Effector memory CD4-positive, alpha-beta T cell (primary cell): ENCODE results near the gene PRKAR1B.

Experiments used
- DNase-seq, 3 donors: peaks; one replicate each; pipeline ENCODE4 v3.0.0-alpha.2; 2020
- H3K27ac ChIP-seq: 2 replicates; pipeline ENCODE4 v1.7.0; 2013; ENCODE audit warnings: mild to moderate bottlenecking, low read length, moderate library complexity; ENCODE audit not compliant: insufficient read depth, poor library complexity, severe bottlenecking
- H3K27me3 ChIP-seq: replicated peaks from 2 replicates; pipeline ENCODE4 v1.7.0; 2013; ENCODE audit warnings: mild to moderate bottlenecking, low read length; ENCODE audit not compliant: insufficient read depth, control insufficient read depth, poor library complexity, severe bottlenecking
- H3K36me3 ChIP-seq: 2 replicates; pipeline ENCODE4 v1.7.0; 2013; ENCODE audit warnings: mild to moderate bottlenecking, low read length, moderate library complexity; ENCODE audit not compliant: control insufficient read depth, insufficient read depth
- H3K4me1 ChIP-seq: 2 replicates; pipeline ENCODE4 v1.7.0; 2013; ENCODE audit warnings: low read length, mild to moderate bottlenecking; ENCODE audit not compliant: control insufficient read depth, insufficient read depth, poor library complexity, severe bottlenecking
- H3K4me3 ChIP-seq: 2 replicates; pipeline ENCODE4 v1.7.0; 2013; ENCODE audit warnings: low read length, low read depth, mild to moderate bottlenecking; ENCODE audit not compliant: insufficient read depth, poor library complexity, severe bottlenecking
- H3K9me3 ChIP-seq: 2 replicates; pipeline ENCODE4 v1.7.0; 2013; ENCODE audit warnings: mild to moderate bottlenecking, low read length, moderate library complexity; ENCODE audit not compliant: control insufficient read depth

PRKAR1B gene

GRCh38 chr7:601036-601594, 126.0 kb downstream of the PRKAR1B start:
- H3K27me3 ChIP-seq = no peaks in the 10 kb centered on the region
- H3K9me3 ChIP-seq = peaks cover 6% of the 10 kb centered on the region
- no peak for DNase-seq
- no peaks in the 10 kb centered on the region for H3K36me3 ChIP-seq
- H3K4me3 ChIP-seq = peak overlapping the region; percentile 25
- H3K27ac ChIP-seq = peak overlapping the region; percentile 94
- H3K4me1 ChIP-seq = peaks cover 51% of the 10 kb centered on the region

- DNase-seq = no peak
- H3K4me1 ChIP-seq = peaks cover 49% of the 10 kb centered on the region
- peak overlapping the region; percentile 94 for H3K27ac ChIP-seq
- H3K4me3 ChIP-seq = no peak overlapping the region
- H3K9me3 ChIP-seq = no peaks in the 10 kb centered on the region
- no peaks in the 10 kb centered on the region for H3K36me3 ChIP-seq
- H3K27me3 ChIP-seq = no peaks in the 10 kb centered on the region
These were observed 126.7 kb downstream of the PRKAR1B start for GRCh38 chr7:600149-601035.

GRCh38 chr7:598899-599298, 128.2 kb downstream of the PRKAR1B start:
- Histone ChIP-seq H3K4me1 (peaks cover 35% of the 10 kb centered on the region), H3K4me3 (no peak overlapping the region)
- DNase-seq = no peak

GRCh38 chr7:597348-598178, 129.5 kb downstream of the PRKAR1B start:
- peaks cover 26% of the 10 kb centered on the region for H3K4me1 ChIP-seq
- H3K9me3 ChIP-seq = no peaks in the 10 kb centered on the region
- H3K4me3 ChIP-seq = no peak overlapping the region
- H3K36me3 ChIP-seq = no peaks in the 10 kb centered on the region
- H3K27me3 ChIP-seq = no peaks in the 10 kb centered on the region
- DNase-seq = no peak
- H3K27ac ChIP-seq = no peak overlapping the region

More at GRCh38 chr7:598899-599298, 128.2 kb downstream of the PRKAR1B start:
- H3K9me3 ChIP-seq = no peaks in the 10 kb centered on the region
- no peaks in the 10 kb centered on the region for H3K36me3 ChIP-seq
- no peaks in the 10 kb centered on the region for H3K27me3 ChIP-seq
- no peak overlapping the region for H3K27ac ChIP-seq

- Histone ChIP-seq H3K27ac (no peak overlapping the region), H3K9me3 (no peaks in the 10 kb centered on the region), H3K27me3 (no peaks in the 10 kb centered on the region), H3K36me3 (no peaks in the 10 kb centered on the region), H3K4me3 (no peak overlapping the region), H3K4me1 (peaks cover 19% of the 10 kb centered on the region)
- DNase-seq = no peak
These were observed 130.3 kb downstream of the PRKAR1B start for GRCh38 chr7:596819-597182.

- Histone ChIP-seq H3K4me3 (no peak overlapping the region), H3K4me1 (peaks cover 13% of the 10 kb centered on the region), H3K27ac (no peak overlapping the region), H3K9me3 (no peaks in the 10 kb centered on the region), H3K27me3 (no peaks in the 10 kb centered on the region), H3K36me3 (no peaks in the 10 kb centered on the region)
- no peak for DNase-seq
These were observed 130.8 kb downstream of the PRKAR1B start for GRCh38 chr7:596071-596818.

- H3K27me3 ChIP-seq = no peaks in the 10 kb centered on the region
- no peak for DNase-seq
- peaks cover 7% of the 10 kb centered on the region for H3K4me1 ChIP-seq
- H3K9me3 ChIP-seq = no peaks in the 10 kb centered on the region
- H3K4me3 ChIP-seq = no peak overlapping the region
- no peak overlapping the region for H3K27ac ChIP-seq
- no peaks in the 10 kb centered on the region for H3K36me3 ChIP-seq
These were observed 131.5 kb downstream of the PRKAR1B start for GRCh38 chr7:595621-596010.

GRCh38 chr7:594920-595620, 132.0 kb downstream of the PRKAR1B start:
- Histone ChIP-seq H3K27ac (no peak overlapping the region), H3K27me3 (no peaks in the 10 kb centered on the region), H3K4me3 (no peak overlapping the region), H3K9me3 (no peaks in the 10 kb centered on the region), H3K36me3 (no peaks in the 10 kb centered on the region), H3K4me1 (peaks cover 3% of the 10 kb centered on the region)
- no peak for DNase-seq

DNA sequence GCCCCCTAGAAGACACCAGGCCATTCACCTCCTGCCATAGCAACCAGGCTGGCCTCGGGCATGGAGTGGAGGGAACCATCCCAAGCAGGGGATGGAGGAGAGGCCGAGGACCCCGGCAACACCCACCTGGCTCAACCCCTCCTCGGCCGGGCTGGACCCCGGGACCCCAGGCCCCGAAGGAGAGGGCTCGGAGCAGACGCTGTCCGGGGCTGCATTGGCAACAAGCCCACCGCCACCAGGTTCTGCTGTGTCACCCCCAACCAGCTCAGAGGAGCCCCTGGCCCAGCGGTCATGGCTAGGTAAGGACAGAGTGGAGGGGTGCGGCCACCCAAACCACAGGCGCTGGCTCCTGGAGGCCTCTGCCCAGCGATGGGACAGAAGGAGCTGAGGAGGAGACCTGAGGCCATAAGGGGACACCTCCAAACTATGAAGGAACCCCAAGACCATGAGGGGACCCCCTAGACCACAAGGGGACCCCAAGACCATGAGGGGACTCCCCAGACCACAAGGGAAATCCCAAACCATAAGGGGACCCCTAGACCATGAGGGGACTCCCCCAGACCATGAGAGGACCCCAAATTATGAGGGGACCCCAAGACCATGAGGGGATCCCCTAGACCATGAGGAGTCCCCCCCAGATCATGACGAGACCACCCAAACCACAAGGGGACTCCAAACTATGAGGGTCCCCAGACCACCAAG, 132.7 kb downstream of the PRKAR1B start:
- Histone ChIP-seq H3K9me3 (no peaks in the 10 kb centered on the region), H3K4me3 (no peak overlapping the region), H3K27ac (no peak overlapping the region), H3K27me3 (no peaks in the 10 kb centered on the region), H3K4me1 (peaks cover 3% of the 10 kb centered on the region), H3K36me3 (no peaks in the 10 kb centered on the region)
- no peak for DNase-seq
